ENCODE results near the gene SERBP1.

DNA sequence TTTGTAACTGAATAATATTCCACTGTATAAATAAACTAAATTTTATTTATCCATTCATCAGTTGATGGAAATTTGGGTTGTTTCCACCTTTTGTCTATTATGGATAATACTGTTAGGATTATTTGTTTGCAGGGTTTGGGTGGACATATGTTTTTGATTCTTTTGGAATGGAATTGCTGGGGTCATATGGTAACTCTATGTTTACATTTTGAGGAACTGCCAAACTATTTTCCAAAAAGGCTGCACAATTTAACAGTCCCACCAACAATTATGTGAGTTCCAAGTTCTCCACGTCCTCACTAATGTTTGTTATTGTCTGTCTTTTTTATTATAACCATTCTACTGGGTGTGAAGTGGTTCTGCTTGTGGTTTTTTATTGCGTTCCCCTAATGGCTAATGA, 4.3 kb upstream of the SERBP1 start:
- TF ChIP-seq, protein P1, sequence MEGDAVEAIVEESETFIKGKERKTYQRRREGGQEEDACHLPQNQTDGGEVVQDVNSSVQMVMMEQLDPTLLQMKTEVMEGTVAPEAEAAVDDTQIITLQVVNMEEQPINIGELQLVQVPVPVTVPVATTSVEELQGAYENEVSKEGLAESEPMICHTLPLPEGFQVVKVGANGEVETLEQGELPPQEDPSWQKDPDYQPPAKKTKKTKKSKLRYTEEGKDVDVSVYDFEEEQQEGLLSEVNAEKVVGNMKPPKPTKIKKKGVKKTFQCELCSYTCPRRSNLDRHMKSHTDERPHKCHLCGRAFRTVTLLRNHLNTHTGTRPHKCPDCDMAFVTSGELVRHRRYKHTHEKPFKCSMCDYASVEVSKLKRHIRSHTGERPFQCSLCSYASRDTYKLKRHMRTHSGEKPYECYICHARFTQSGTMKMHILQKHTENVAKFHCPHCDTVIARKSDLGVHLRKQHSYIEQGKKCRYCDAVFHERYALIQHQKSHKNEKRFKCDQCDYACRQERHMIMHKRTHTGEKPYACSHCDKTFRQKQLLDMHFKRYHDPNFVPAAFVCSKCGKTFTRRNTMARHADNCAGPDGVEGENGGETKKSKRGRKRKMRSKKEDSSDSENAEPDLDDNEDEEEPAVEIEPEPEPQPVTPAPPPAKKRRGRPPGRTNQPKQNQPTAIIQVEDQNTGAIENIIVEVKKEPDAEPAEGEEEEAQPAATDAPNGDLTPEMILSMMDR (conservative IDR thresholded peaks at IDR 0.05) = no peak
- TF ChIP-seq EZH2 (IDR thresholded peaks at IDR 0.05; ENCODE audit: low read depth) = no peak
